Gastroesophageal sphincter (tissue), 4 donors: Measurements from ENCODE around the gene PLA2R1. TPM values are rescaled to one million over a fixed set of nuclear protein-coding genes. Genes with fewer than 3 reads are reported as not detected.

ENCODE experiments used
- ATAC-seq: fragments of 150-250 bp; one replicate; pipeline ENCODE4 v1.9.1; 2016; ENCODE audit warnings: mild to moderate bottlenecking, moderate library complexity
- H3K27ac ChIP-seq, 4 donors: fragments of 200-600 bp; sonication (generic) in 3 of 4; 1 replicate in 3 of 4; 2 replicates in 1 of 4; pipeline ENCODE4 v1.5.1; 2016 to 2019
- H3K27me3 ChIP-seq: fragments of 200-600 bp; sonication (generic); one replicate; pipeline ENCODE4 v1.5.1; 2019
- H3K36me3 ChIP-seq, 2 donors: fragments of 200-600 bp; sonication (generic); one replicate each; pipeline ENCODE4 v1.5.1; 2019; ENCODE audit warnings: control low read depth in 1 of 2
- H3K4me1 ChIP-seq, 3 donors: fragments of 200-600 bp; sonication (generic); 1 replicate in 2 of 3; 2 replicates in 1 of 3; pipeline ENCODE4 v1.5.1; 2016 to 2019; ENCODE audit warnings: control low read depth in 2 of 3
- H3K4me3 ChIP-seq, 2 donors: fragments of 200-600 bp; sonication (generic); one replicate each; pipeline ENCODE4 v1.5.1; 2019; ENCODE audit warnings: mild to moderate bottlenecking in 1 of 2, moderate library complexity in 1 of 2
- H3K9me3 ChIP-seq, 3 donors: fragments of 200-600 bp; sonication (generic); one replicate each; pipeline ENCODE4 v1.5.1; 2017 to 2019; ENCODE audit warnings: control low read depth in 2 of 3
- CTCF ChIP-seq, 4 experiments: fragments of 200-600 bp in 2 of 4; fragments of 450-650 bp in 2 of 4; sonication (generic) in 1 of 4; IDR thresholded peaks; one replicate each; pipeline ENCODE4 v1.5.1; 2017 to 2019; ENCODE audit warnings: antibody characterized with exemption in 4 of 4, mild to moderate bottlenecking in 2 of 4, moderate library complexity in 2 of 4
- EP300 ChIP-seq: sonication (generic); formaldehyde crosslinking; IDR thresholded peaks from one replicate; pipeline ENCODE4 v1.6.1; 2017; ENCODE audit warnings: antibody characterized with exemption, mild to moderate bottlenecking
- POLR2A ChIP-seq, 2 donors: fragments of 450-650 bp; IDR thresholded peaks; one replicate each; pipeline ENCODE4 v1.6.1; 2017; ENCODE audit warnings: antibody characterized with exemption in 2 of 2, mild to moderate bottlenecking in 2 of 2, moderate library complexity in 1 of 2
- POLR2AphosphoS5 ChIP-seq: sonication (generic); formaldehyde crosslinking; IDR thresholded peaks from one replicate; pipeline ENCODE4 v1.6.1; 2017; ENCODE audit warnings: antibody characterized with exemption
- WGBS, 2 donors: methylation state at CpG; one replicate each; pipeline ENCODE4 v1.1.5; 2018; ENCODE audit warnings: low coverage in 1 of 2; 5-methylcytosine and 5-hydroxymethylcytosine counted together
- total RNA-seq, 4 donors: library from RNA; depleted of rRNA; stranded (reverse); fragments of >200 nt; gene quantifications; one replicate each; pipeline ENCODE4 v1.1.0, GENCODE V29; 2016

Gene PLA2R1
- 10 to 100 TPM in 1 of 4 donors, 1 to 10 TPM in 3; 6.5 to 15.0 (median 8.0) TPM for total RNA-seq

DNA sequence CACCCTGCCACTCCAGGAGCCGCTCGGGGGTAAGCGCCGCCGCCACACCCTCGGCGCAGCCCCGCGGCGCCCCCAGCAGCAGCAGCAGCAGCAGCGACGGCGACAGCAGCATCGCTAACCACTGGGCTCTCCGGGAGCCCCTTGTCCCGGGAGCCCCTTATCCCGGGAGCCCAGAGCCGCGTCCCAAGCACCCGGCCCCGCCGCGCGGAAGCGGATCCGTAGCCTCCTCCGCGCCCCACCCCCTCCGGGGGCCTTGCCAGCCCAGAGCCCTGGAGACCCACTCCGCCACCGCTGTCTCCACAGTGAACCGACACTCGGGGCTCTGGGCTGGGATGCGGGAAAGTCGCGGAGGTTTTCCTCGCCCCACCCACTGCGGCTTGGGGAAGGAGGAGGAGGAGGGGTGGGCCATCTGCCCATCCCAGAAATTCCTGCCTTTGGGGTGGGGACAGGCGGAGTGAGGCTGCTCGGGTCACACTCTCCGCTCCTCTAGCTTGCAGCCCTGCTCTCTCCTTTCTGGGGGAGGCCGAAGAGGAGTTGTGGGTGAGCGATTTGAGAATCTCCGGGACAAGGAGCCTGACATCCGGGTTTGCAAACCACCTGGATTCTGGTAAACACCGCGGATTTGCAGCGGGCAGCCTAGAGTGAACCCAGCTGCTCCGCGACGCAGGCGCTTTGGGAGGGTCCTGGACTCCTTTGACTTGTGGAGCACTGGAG is at the start of gene PLA2R1:
Gene PLA2R1 (minus strand): TSS at position 324 of the 714 bp plus-strand sequence. CDS start 212 bp downstream, at position 112.
- Histone ChIP-seq H3K27ac (peak within 1 kb of the TSS in 3 of 4 donors; percentile 55 to 75 (median 70)), H3K27me3 (no peaks in the 10 kb centered on the region), H3K4me3 (peak within 1 kb of the TSS; percentile 74 to 89), H3K4me1 (peaks cover 0 to 43% (median 7%) of the 10 kb centered on the region in 3 donors), H3K9me3 (no peaks in the 10 kb centered on the region), H3K36me3 (no peaks in the 10 kb centered on the region)
- ATAC-seq = peak; percentile 79
- no CpG with 5 or more reads among the region's 52 CpGs for WGBS, 2 donors
- TF ChIP-seq EP300 = no peak

DNA sequence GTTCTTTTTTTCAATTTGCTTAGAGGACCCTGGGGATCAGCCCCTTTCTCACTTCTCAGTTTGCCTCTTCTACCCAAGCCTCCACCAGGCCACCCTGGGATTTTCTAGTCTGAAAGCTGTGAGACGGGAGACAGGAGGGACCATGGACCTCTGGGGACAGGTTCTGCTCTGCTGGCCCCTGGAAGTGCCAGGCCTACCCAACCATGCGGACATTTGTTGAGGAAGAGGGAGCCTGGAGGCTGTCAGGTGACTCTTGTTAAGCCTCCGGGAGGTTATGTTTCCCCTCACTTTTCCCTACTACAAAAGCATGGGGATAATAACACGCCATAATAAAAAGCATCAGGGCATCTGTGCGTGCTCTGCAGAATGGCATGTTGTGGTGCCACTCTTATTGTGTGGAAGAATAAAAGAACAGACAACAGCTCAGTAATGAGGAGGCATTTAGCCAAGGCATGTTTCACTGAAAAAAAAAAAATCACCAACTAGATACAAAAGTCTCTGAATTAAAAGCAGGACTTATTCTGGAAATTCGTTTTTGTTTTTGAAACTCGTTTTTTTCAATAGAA is 48.3 kb upstream of the PLA2R1 start:
- Histone ChIP-seq H3K27ac (no peak overlapping the region), H3K9me3 (no peaks in the 10 kb centered on the region), H3K4me3 (no peak overlapping the region), H3K36me3 (no peaks in the 10 kb centered on the region), H3K27me3 (no peaks in the 10 kb centered on the region), H3K4me1 (no peaks in the 10 kb centered on the region)
- ATAC-seq = no peak
- TF ChIP-seq POLR2A (IDR thresholded peaks at IDR 0.05) = no peak
- no peak for TF ChIP-seq EP300
- TF ChIP-seq CTCF (IDR thresholded peaks at IDR 0.05) = no peak
- no peak for TF ChIP-seq POLR2AphosphoS5
- 76 to 89% methylated on average over 3 to 4 of the region's 7 CpGs for WGBS, 2 donors

GRCh38 chr2:160109939-160110673 is 47.7 kb upstream of the PLA2R1 start:
- no peak for TF ChIP-seq POLR2A (IDR thresholded peaks at IDR 0.05)
- peak; percentile 54 to 79 (median 76) for TF ChIP-seq CTCF (IDR thresholded peaks at IDR 0.05)
- peak; percentile 16 for TF ChIP-seq POLR2AphosphoS5
- H3K4me3 ChIP-seq = no peak overlapping the region

GRCh38 chr2:160109243-160109642 is 46.8 kb upstream of the PLA2R1 start:
- TF ChIP-seq POLR2AphosphoS5 = no peak
- no peak overlapping the region for H3K4me3 ChIP-seq
- H3K27ac ChIP-seq = no peak overlapping the region
- WGBS, 2 donors = 90 to 93% methylated on average over 3 of the region's 3 CpGs
- ATAC-seq = no peak
- H3K27me3 ChIP-seq = no peaks in the 10 kb centered on the region
- H3K4me1 ChIP-seq = no peaks in the 10 kb centered on the region
- no peaks in the 10 kb centered on the region for H3K36me3 ChIP-seq
- H3K9me3 ChIP-seq = no peaks in the 10 kb centered on the region

More at GRCh38 chr2:160109939-160110673, 47.7 kb upstream of the PLA2R1 start:
- H3K27me3 ChIP-seq = no peaks in the 10 kb centered on the region
- H3K27ac ChIP-seq = no peak overlapping the region
- peak; percentile 74 for ATAC-seq
- no peaks in the 10 kb centered on the region for H3K9me3 ChIP-seq
- H3K4me1 ChIP-seq = no peaks in the 10 kb centered on the region
- WGBS, 2 donors = 44 to 49% methylated on average over 8 of the region's 8 CpGs
- H3K36me3 ChIP-seq = no peaks in the 10 kb centered on the region

DNA sequence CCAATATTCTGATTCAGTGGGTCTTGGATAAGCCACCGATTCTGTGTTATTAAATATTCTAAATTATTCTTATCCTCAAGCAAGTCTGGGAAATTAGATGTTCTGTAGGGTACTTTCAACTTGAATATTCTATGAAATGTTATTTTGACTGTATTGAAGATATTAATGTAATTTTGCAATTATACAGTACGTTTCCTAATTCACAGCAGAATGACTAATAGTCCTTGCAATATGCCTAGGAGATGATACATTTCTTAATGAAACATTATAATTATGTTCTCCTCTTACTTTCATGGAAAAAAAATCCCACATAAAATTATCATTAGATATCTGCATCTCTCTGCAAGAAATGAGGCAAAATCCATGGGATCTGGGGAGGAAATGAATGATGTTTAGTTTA is 46.2 kb upstream of the PLA2R1 start:
- Histone ChIP-seq H3K9me3 (no peaks in the 10 kb centered on the region), H3K4me3 (no peak overlapping the region), H3K27me3 (no peaks in the 10 kb centered on the region), H3K4me1 (no peaks in the 10 kb centered on the region), H3K36me3 (no peaks in the 10 kb centered on the region), H3K27ac (no peak overlapping the region)
- TF ChIP-seq CTCF (IDR thresholded peaks at IDR 0.05) (no peak), POLR2A (IDR thresholded peaks at IDR 0.05) (no peak), POLR2AphosphoS5 (no peak), EP300 (no peak)
- 45 to 59% methylated on average over 1 to 2 of the region's 2 CpGs for WGBS, 2 donors
- no peak for ATAC-seq
